Ovary (tissue), 9 donors: ENCODE measurements around the gene EMD. TPM values are rescaled to one million over a fixed set of nuclear protein-coding genes. Genes with fewer than 3 reads are reported as not detected.

Experiments used
- DNase-seq, 5 donors: peaks; one replicate each; pipeline ENCODE4 v3.0.0-alpha.2; 2019 to 2020
- H3K27ac ChIP-seq, 2 donors: fragments of 200-600 bp; one replicate each; pipeline versions ENCODE4 v1.5.1 to v1.8.0; 2019 to 2022
- H3K27me3 ChIP-seq: fragments of 200-600 bp; one replicate; pipeline ENCODE4 v1.8.0; 2022
- H3K36me3 ChIP-seq: fragments of 200-600 bp; sonication (generic); one replicate; pipeline ENCODE4 v1.5.1; 2019
- H3K4me1 ChIP-seq: one replicate; pipeline ENCODE4 v1.8.1; 2013; ENCODE audit warnings: mild to moderate bottlenecking, moderate library complexity; ENCODE audit not compliant: insufficient read depth
- H3K4me3 ChIP-seq: fragments of 200-600 bp; sonication (generic); one replicate; pipeline ENCODE4 v1.5.1; 2017
- H3K9me3 ChIP-seq, 2 donors: fragments of 200-600 bp in 1 of 2; sonication (generic) in 1 of 2; one replicate each; pipeline versions ENCODE4 v1.5.1 to v1.8.1; 2013 to 2019; ENCODE audit warnings: mild to moderate bottlenecking in 1 of 2, moderate library complexity in 1 of 2
- CTCF ChIP-seq, 3 donors: fragments of 450-650 bp in 2 of 3; fragments of 200-600 bp in 1 of 3; IDR thresholded peaks; one replicate each; pipeline versions ENCODE4 v1.5.1 to v1.8.0; 2016 to 2022; ENCODE audit warnings: antibody characterized with exemption in 3 of 3, mild to moderate bottlenecking in 1 of 3
- EP300 ChIP-seq: sonication (generic); formaldehyde crosslinking; IDR thresholded peaks from one replicate; pipeline ENCODE4 v1.6.1; 2017; ENCODE audit warnings: antibody characterized with exemption
- POLR2A ChIP-seq: fragments of 450-650 bp; IDR thresholded peaks from one replicate; pipeline ENCODE4 v1.6.1; 2017; ENCODE audit warnings: antibody characterized with exemption, mild to moderate bottlenecking, moderate library complexity
- WGBS, 3 donors: extraction: QIAGEN DNeasy Blood & Tissue Kit in 1 of 3; methylation state at CpG; one replicate each; pipeline versions ENCODE4 v1.1.5 to v1.1.7; 2013 to 2017; 5-methylcytosine and 5-hydroxymethylcytosine counted together
- intact Hi-C, 4 donors: fragments of 100-400 bp; cut with DNase I; formaldehyde crosslinking; loops; one replicate each; pipeline versions ENCODE4 v1.11.0 to v1.15.1; 2022 to 2023
- polyA plus RNA-seq, 2 donors: library from polyadenylated mRNA; stranded (reverse); fragments of 200-250 nt in 1 of 2; fragments of 350-450 nt in 1 of 2; fragmentation: Illumina TruSeq in 1 of 2; extraction: RNeasy Lipid Tissue Mini Kit (QIAGEN cat#74804) in 1 of 2; gene quantifications; one replicate each; pipeline ENCODE4 v1.2.3, GENCODE V29; 2013 to 2014
- total RNA-seq, 7 donors: library from RNA; depleted of rRNA in 2 of 7; stranded (reverse); fragments of >200 nt in 2 of 7; fragmentation: NEBNext Ultra II Directional in 3 of 7; extraction: Animal tissue kit (Norgen Biotek cat#: 25700) in 3 of 7; gene quantifications; one replicate each; pipeline versions ENCODE4 v1.1.0 to v1.2.4, GENCODE V29; 2016 to 2023
- donor health status: DM: no; HTN: no; CAD: no; lungs with moderate emphysema.
- donor health status: DM: no; HTN: no; CAD: no.
- donor health status: Bipolar disorder and iron deficiency.
- donor health status: DM: yes; HTN: yes; CAD: no.
- donor health status: DM: no; HTN: no; CAD: no.
- donor health status: DM: yes; HTN: yes; CAD: no.

EMD gene
- total and polyA plus RNA-seq, 9 donors = 40.5 to 158 (median 107) TPM

GRCh38 chrX:154419688-154420401, 40.8 kb downstream of the EMD start:
- H3K4me3 ChIP-seq = no peak overlapping the region
- intact Hi-C loops = no loop called here
- H3K9me3 ChIP-seq = no peaks in the 10 kb centered on the region
- H3K27ac ChIP-seq = no peak overlapping the region
- no peak for DNase-seq
- no peaks in the 10 kb centered on the region for H3K36me3 ChIP-seq
- TF ChIP-seq CTCF (IDR thresholded peaks at IDR 0.05) = no peak
- TF ChIP-seq POLR2A = no peak
- no peak for TF ChIP-seq EP300
- no peaks in the 10 kb centered on the region for H3K27me3 ChIP-seq
- no peaks in the 10 kb centered on the region for H3K4me1 ChIP-seq
- WGBS, 3 donors = 67 to 70% (median 70%) methylated on average over 19 of the region's 19 CpGs

GRCh38 chrX:154420402-154420756, 41.3 kb downstream of the EMD start:
- no peak for TF ChIP-seq EP300
- TF ChIP-seq CTCF (IDR thresholded peaks at IDR 0.05) = no peak
- no peak for TF ChIP-seq POLR2A
- Histone ChIP-seq H3K4me3 (no peak overlapping the region), H3K9me3 (no peaks in the 10 kb centered on the region), H3K27me3 (no peaks in the 10 kb centered on the region), H3K27ac (no peak overlapping the region), H3K36me3 (no peaks in the 10 kb centered on the region), H3K4me1 (no peaks in the 10 kb centered on the region)
- intact Hi-C loops = no loop called here
- 81 to 87% (median 84%) methylated on average over 10 of the region's 10 CpGs for WGBS, 3 donors
- DNase-seq = peak in 1 of 5 donors; percentile 4

- Histone ChIP-seq H3K27ac (no peak overlapping the region), H3K4me3 (no peak overlapping the region), H3K36me3 (no peaks in the 10 kb centered on the region), H3K4me1 (no peaks in the 10 kb centered on the region), H3K27me3 (no peaks in the 10 kb centered on the region), H3K9me3 (no peaks in the 10 kb centered on the region)
- DNase-seq = no peak
- intact Hi-C loops = no loop called here
- 76 to 83% (median 81%) methylated on average over 13 of the region's 13 CpGs for WGBS, 3 donors
- TF ChIP-seq POLR2A (no peak), CTCF (IDR thresholded peaks at IDR 0.05) (no peak), EP300 (no peak)
Measured at GRCh38 chrX:154426916-154427770, 48.0 kb downstream of the EMD start.

GRCh38 chrX:154428176-154429171, 49.4 kb downstream of the EMD start, which contains the start of gene ATP6AP1:
ATP6AP1 (plus strand) TSS chrX:154428677; CDS start chrX:154428693, 16 bp downstream.
- H3K4me1 ChIP-seq = no peaks in the 10 kb centered on the region
- DNase-seq = peak; percentile 89 to 94 (median 92)
- 39 to 40% (median 40%) methylated on average over 80 to 87 of the region's 87 CpGs for WGBS, 3 donors
- H3K9me3 ChIP-seq = no peaks in the 10 kb centered on the region
- intact Hi-C loops = no loop called here
- no peaks in the 10 kb centered on the region for H3K27me3 ChIP-seq
- peak within 1 kb of the TSS; percentile 51 for H3K4me3 ChIP-seq
- no peaks in the 10 kb centered on the region for H3K36me3 ChIP-seq
- TF ChIP-seq EP300 = no peak
- TF ChIP-seq POLR2A = peak; percentile 44
- peak within 1 kb of the TSS; percentile 57 to 58 for H3K27ac ChIP-seq
